Measurements from ENCODE around the gene TFCP2L1. TPM values are rescaled to one million over a fixed set of nuclear protein-coding genes. Genes with fewer than 3 reads are reported as not detected.

TFCP2L1 gene
- total RNA-seq, 2 experiments from 2014 or later = 0.17 to 0.30 TPM

GRCh38 chr2:121195036-121195435 lies 90.0 kb downstream of the TFCP2L1 start:
- Mint-ChIP-seq H3K27ac (no peak overlapping the region), H3K4me1 (ENCODE audit: low read depth) (no peaks in the 10 kb centered on the region), H3K27me3 (no peaks in the 10 kb centered on the region), H3K36me3 (ENCODE audit: low read depth) (no peaks in the 10 kb centered on the region), H3K9me3 (no peaks in the 10 kb centered on the region), H3K4me3 (no peak overlapping the region)
- CTCF ChIA-PET = no interaction called here
- H3K27ac ChIP-seq (ENCODE audit: low read depth in 1 of 2, low read length in 2 of 2) = no peak overlapping the region
- ATAC-seq (ENCODE audit: poor library complexity) = no peak
- H3K4me3 ChIP-seq (ENCODE audit: low read length) = no peak overlapping the region
- no peaks in the 10 kb centered on the region for H3K9me3 ChIP-seq (ENCODE audit: control insufficient read depth in 1 of 2, insufficient read depth in 1 of 2, low read length in 2 of 2)
- H3K4me1 ChIP-seq (ENCODE audit: insufficient read depth, low read length) = no peaks in the 10 kb centered on the region
- H3K27me3 ChIP-seq (ENCODE audit: control insufficient read depth in 1 of 2, insufficient read depth in 2 of 2, low read length in 2 of 2) = no peaks in the 10 kb centered on the region
- intact Hi-C loops (cut with DNase I, micrococcal nuclease) = no loop called here
- H3K36me3 ChIP-seq (ENCODE audit: insufficient read depth, low read length) = no peaks in the 10 kb centered on the region
- TF ChIP-seq CTCF (IDR thresholded peaks at IDR 0.05) = no peak
- DNase-seq = no peak
- POLR2A ChIA-PET = no interaction called here

GRCh38 chr2:121194626-121195025 lies 90.4 kb downstream of the TFCP2L1 start:
- no peaks in the 10 kb centered on the region for H3K9me3 Mint-ChIP-seq
- CTCF ChIA-PET = no interaction called here
- POLR2A ChIA-PET = no interaction called here

GRCh38 chr2:121193185-121193584 lies 91.8 kb downstream of the TFCP2L1 start:
- ATAC-seq (ENCODE audit: poor library complexity) = no peak
- no peak for TF ChIP-seq CTCF (IDR thresholded peaks at IDR 0.05)
- no peaks in the 10 kb centered on the region for H3K36me3 Mint-ChIP-seq (ENCODE audit: low read depth)
- no peaks in the 10 kb centered on the region for H3K27me3 ChIP-seq (ENCODE audit: control insufficient read depth in 1 of 2, insufficient read depth in 2 of 2, low read length in 2 of 2)
- no peak overlapping the region for H3K4me3 ChIP-seq (ENCODE audit: low read length)
- ChIA-PET POLR2A (no interaction called here), CTCF (no interaction called here)
- H3K9me3 ChIP-seq (ENCODE audit: control insufficient read depth in 1 of 2, insufficient read depth in 1 of 2, low read length in 2 of 2) = peaks cover 0 to 2% of the 10 kb centered on the region in 2 experiments
- intact Hi-C loops (cut with DNase I, micrococcal nuclease) = no loop called here
- no peaks in the 10 kb centered on the region for H3K4me1 Mint-ChIP-seq (ENCODE audit: low read depth)
- H3K27me3 Mint-ChIP-seq = peaks cover 5% of the 10 kb centered on the region
- H3K36me3 ChIP-seq (ENCODE audit: insufficient read depth, low read length) = no peaks in the 10 kb centered on the region
- no peaks in the 10 kb centered on the region for H3K4me1 ChIP-seq (ENCODE audit: insufficient read depth, low read length)
- no peak overlapping the region for H3K27ac Mint-ChIP-seq
- no peak overlapping the region for H3K27ac ChIP-seq (ENCODE audit: low read depth in 1 of 2, low read length in 2 of 2)
- H3K9me3 Mint-ChIP-seq = no peaks in the 10 kb centered on the region
- no peak for DNase-seq
- H3K4me3 Mint-ChIP-seq = no peak overlapping the region

More at GRCh38 chr2:121194626-121195025, 90.4 kb downstream of the TFCP2L1 start:
- Mint-ChIP-seq H3K4me1 (ENCODE audit: low read depth) (no peaks in the 10 kb centered on the region), H3K27ac (no peak overlapping the region), H3K36me3 (ENCODE audit: low read depth) (no peaks in the 10 kb centered on the region), H3K4me3 (no peak overlapping the region), H3K27me3 (no peaks in the 10 kb centered on the region)
- Histone ChIP-seq H3K4me1 (ENCODE audit: insufficient read depth, low read length) (no peaks in the 10 kb centered on the region), H3K36me3 (ENCODE audit: insufficient read depth, low read length) (no peaks in the 10 kb centered on the region), H3K4me3 (ENCODE audit: low read length) (no peak overlapping the region), H3K9me3 (ENCODE audit: control insufficient read depth in 1 of 2, insufficient read depth in 1 of 2, low read length in 2 of 2) (no peaks in the 10 kb centered on the region), H3K27ac (ENCODE audit: low read depth in 1 of 2, low read length in 2 of 2) (no peak overlapping the region), H3K27me3 (ENCODE audit: control insufficient read depth in 1 of 2, insufficient read depth in 2 of 2, low read length in 2 of 2) (no peaks in the 10 kb centered on the region)
- no peak for ATAC-seq (ENCODE audit: poor library complexity)
- no peak for DNase-seq
- intact Hi-C loops (cut with DNase I, micrococcal nuclease) = no loop called here
- TF ChIP-seq CTCF (IDR thresholded peaks at IDR 0.05) = no peak
